IMR-90 (cell line): ENCODE results near the gene ABCC3. TPM values are rescaled to one million over a fixed set of nuclear protein-coding genes. Genes with fewer than 3 reads are reported as not detected.

Experiments
- ATAC-seq: fragments of 200-7000 bp; cut with Tn5 transposase; 2 replicates; pipeline ENCODE4 v1.9.1; 2020; ENCODE audit warnings: low read depth, mild to moderate bottlenecking, moderate library complexity
- BruUV-seq: library from RNA; stranded (reverse); fragments of 400-500 nt; replicated peaks from 2 replicates; lab custom pipeline; 2021; lab: Mats Ljungman, UMichigan
- CTCF ChIA-PET: fragments of 300-600 bp; formaldehyde crosslinking; extraction: SDS; loops from one replicate; lab custom pipeline; 2021; ENCODE audit warnings: antibody characterized with exemption; lab: Yijun Ruan, JAX
- POLR2A ChIA-PET: fragments of 300-600 bp; sonication (Branson Sonifier 250); formaldehyde crosslinking; loops from one replicate; lab custom pipeline; 2022; ENCODE audit warnings: antibody characterized with exemption; ENCODE audit not compliant: unreplicated experiment; lab: Charles Lee
- DNase-seq: peaks from one replicate; pipeline ENCODE4 v3.0.0; 2013
- H2AFZ ChIP-seq: replicated peaks from 2 replicates; pipeline ENCODE3; 2013; ENCODE audit warnings: low read length, mild to moderate bottlenecking; ENCODE audit not compliant: poor library complexity
- H2AK5ac ChIP-seq: 2 replicates; pipeline ENCODE4 v1.6.1; 2013; ENCODE audit warnings: low read depth, low read length, inconsistent platforms
- H2AK9ac ChIP-seq: replicated peaks from 2 replicates; pipeline ENCODE3; 2013; ENCODE audit warnings: mild to moderate bottlenecking, low read depth, low read length, moderate library complexity; ENCODE audit not compliant: poor library complexity
- H2BK120ac ChIP-seq: 2 replicates; pipeline ENCODE4 v1.6.1; 2013; ENCODE audit warnings: low read depth, low read length, inconsistent platforms
- H2BK15ac ChIP-seq: 3 replicates; pipeline ENCODE4 v1.6.1; 2013; ENCODE audit warnings: low read depth, low read length, inconsistent platforms
- H2BK20ac ChIP-seq: 2 replicates; pipeline ENCODE4 v1.6.1; 2013; ENCODE audit warnings: low read depth, mild to moderate bottlenecking, inconsistent platforms, low read length, moderate library complexity
- H2BK5ac ChIP-seq: 2 replicates; pipeline ENCODE4 v1.6.1; 2013; ENCODE audit warnings: mild to moderate bottlenecking, low read depth, low read length, inconsistent platforms; ENCODE audit not compliant: poor library complexity, severe bottlenecking
- H3K14ac ChIP-seq: replicated peaks from 2 replicates; pipeline ENCODE4 v1.6.1; 2013; ENCODE audit warnings: low read depth, low read length, inconsistent platforms
- H3K18ac ChIP-seq: 2 replicates; pipeline ENCODE4 v1.6.1; 2013; ENCODE audit warnings: low read depth, low read length, control low read depth
- H3K23ac ChIP-seq: 2 replicates; pipeline ENCODE4 v1.6.1; 2013; ENCODE audit warnings: low read depth, low read length, inconsistent platforms
- H3K27ac ChIP-seq: 2 replicates; pipeline ENCODE4 v1.5.1; 2013; ENCODE audit warnings: mild to moderate bottlenecking, control low read depth, low read length; ENCODE audit not compliant: insufficient read depth
- H3K27me3 ChIP-seq: 2 replicates; pipeline ENCODE4 v1.6.1; 2013; ENCODE audit warnings: low read length; ENCODE audit not compliant: control insufficient read depth, insufficient read depth
- H3K36me3 ChIP-seq: 2 replicates; pipeline ENCODE4 v1.6.1; 2013; ENCODE audit warnings: low read length, mixed read lengths; ENCODE audit not compliant: control insufficient read depth, insufficient read depth
- H3K4ac ChIP-seq: 2 replicates; pipeline ENCODE4 v1.6.1; 2013; ENCODE audit warnings: low read depth, low read length, inconsistent platforms
- H3K4me1 ChIP-seq: 2 replicates; pipeline ENCODE4 v1.6.1; 2013; ENCODE audit warnings: low read length, mixed read lengths; ENCODE audit not compliant: control insufficient read depth, insufficient read depth
- H3K4me2 ChIP-seq: 2 replicates; pipeline ENCODE4 v1.6.1; 2013; ENCODE audit warnings: low read depth, mild to moderate bottlenecking, control low read depth, low read length, moderate library complexity
- H3K4me3 ChIP-seq: 2 replicates; pipeline ENCODE4 v1.5.1; 2013; ENCODE audit warnings: low read depth, mild to moderate bottlenecking, control low read depth, low read length, moderate library complexity; ENCODE audit not compliant: insufficient read depth
- H3K56ac ChIP-seq: 2 replicates; pipeline ENCODE4 v1.6.1; 2013; ENCODE audit warnings: low read length, inconsistent platforms; ENCODE audit not compliant: insufficient read depth; ENCODE audit errors: extremely low read depth
- H3K79me1 ChIP-seq, 2 experiments: 2 replicates each; pipeline ENCODE4 v1.6.1; 2013; ENCODE audit warnings: low read length in 2 of 2, inconsistent platforms in 1 of 2, low read depth in 1 of 2
- H3K9ac ChIP-seq: 2 replicates; pipeline ENCODE4 v1.6.1; 2013; ENCODE audit warnings: low read depth, low read length, control low read depth
- H3K9me1 ChIP-seq: 2 replicates; pipeline ENCODE4 v1.6.1; 2013; ENCODE audit warnings: low read length, inconsistent platforms; ENCODE audit not compliant: insufficient read depth
- H3K9me3 ChIP-seq: 2 replicates; pipeline ENCODE4 v1.6.1; 2013; ENCODE audit warnings: low read length; ENCODE audit not compliant: control insufficient read depth, insufficient read depth
- H4K20me1 ChIP-seq: 2 replicates; pipeline ENCODE4 v1.6.1; 2013; ENCODE audit warnings: low read length, inconsistent platforms; ENCODE audit not compliant: insufficient read depth
- H4K5ac ChIP-seq: 2 replicates; pipeline ENCODE4 v1.6.1; 2013; ENCODE audit warnings: mild to moderate bottlenecking, low read depth, low read length, control low read depth
- H4K8ac ChIP-seq, 2 experiments: 2 replicates each; pipeline ENCODE4 v1.6.1; 2013; ENCODE audit warnings: low read depth in 2 of 2, low read length in 2 of 2, control low read depth in 1 of 2, inconsistent platforms in 1 of 2
- H4K91ac ChIP-seq: 2 replicates; pipeline ENCODE4 v1.6.1; 2013; ENCODE audit warnings: low read depth, low read length, inconsistent platforms; ENCODE audit not compliant: insufficient read depth
- MXI1 ChIP-seq: IDR thresholded peaks from 2 replicates; pipeline ENCODE4 v1.6.1; 2012; ENCODE audit warnings: low read depth, mild to moderate bottlenecking, low read length, moderate library complexity, borderline replicate concordance
- SMC3 ChIP-seq: fragments of 150-350 bp; IDR thresholded peaks from 2 replicates; pipeline ENCODE4 v1.6.1; 2016; ENCODE audit warnings: low read depth, mild to moderate bottlenecking, antibody characterized with exemption, low read length, moderate library complexity
- USF2 ChIP-seq: fragments of 150-350 bp; IDR thresholded peaks from 2 replicates; pipeline ENCODE4 v1.6.1; 2017; ENCODE audit warnings: mild to moderate bottlenecking, antibody characterized with exemption, low read length, low read depth
- WGBS, 2 experiments: methylation state at CpG; one replicate each; pipeline versions ENCODE4 v1.1.5 to v1.1.7; 2013; ENCODE audit warnings: missing lambda C conversion rate in 2 of 2; ENCODE audit not compliant: insufficient read length in 1 of 2; ENCODE audit errors: extremely low coverage in 2 of 2; 5-methylcytosine and 5-hydroxymethylcytosine counted together
- dilution Hi-C: fragments of 300-500 bp; cut with HindIII; formaldehyde crosslinking; loops from one replicate; pipeline ENCODE4 v1.14.3; 2018; ENCODE audit warnings: low sequenced_read_pairs; ENCODE audit not compliant: unreplicated experiment
- in situ Hi-C: fragments of 300-500 bp; cut with MboI; formaldehyde crosslinking; loops from 3 replicates; pipeline ENCODE4 v1.14.3; 2019; ENCODE audit warnings: low sequenced_read_pairs, inconsistent platforms, mixed read lengths
- intact Hi-C: fragments of 100-400 bp; cut with micrococcal nuclease; formaldehyde crosslinking; loops from 2 replicates; pipeline ENCODE4 v1.10.0; 2022
- polyA plus RNA-seq, 3 experiments: library from polyadenylated mRNA; depleted of rRNA; stranded (reverse); fragments of >200 nt; gene quantifications; 2 replicates each; pipeline ENCODE4 v1.2.3, GENCODE V29; 2012; ENCODE audit warnings: low replicate concordance in 1 of 3
- total RNA-seq: library from RNA; depleted of rRNA; stranded (reverse); fragments of >200 nt; gene quantifications from 2 replicates; pipeline ENCODE4 v1.2.3, GENCODE V29; 2012

Gene ABCC3
- total and polyA plus RNA-seq, 2 of the 4 experiments (the other 2 are of a cell fraction), result 3.2 to 6.6 TPM

GRCh38 chr17:50627036-50627781, 7.5 kb upstream of the ABCC3 start:
- Histone ChIP-seq H2AK5ac (no peak overlapping the region), H3K27ac (no peak overlapping the region), H3K27me3 (peaks cover 7% of the 10 kb centered on the region; the same call in 1 of the 2 replicates), H4K91ac (no peak overlapping the region), H2BK120ac (no peak overlapping the region), H3K9me1 (0 out of 2 replicates have a peak, but pooled peaks cover 6% of the 10 kb centered on the region), H2BK20ac (no peak overlapping the region), H4K20me1 (no peaks in the 10 kb centered on the region), H3K79me1 (no peaks in the 10 kb centered on the region), H3K4ac (no peak overlapping the region), H3K9me3 (no peaks in the 10 kb centered on the region), H2BK15ac (no peak overlapping the region), H3K4me3 (no peak overlapping the region), H4K8ac (no peak overlapping the region), H3K9ac (no peak overlapping the region), H3K4me2 (no peak overlapping the region), H2AK9ac (no peak overlapping the region), H3K36me3 (no peaks in the 10 kb centered on the region), H4K5ac (no peak overlapping the region), H3K14ac (no peak overlapping the region), H3K56ac (no peak overlapping the region), H2AFZ (peak overlapping the region; percentile 34), H2BK5ac (no peak overlapping the region), H3K23ac (no peak overlapping the region), H3K4me1 (peaks cover 5% of the 10 kb centered on the region), H3K18ac (no peak overlapping the region)
- intact Hi-C loops (loop anchor here (2.0 kb wide), 1 partner anchor 68 kb away; no protein-coding TSS in a partner anchor), dilution Hi-C loops (no loop called here), in situ Hi-C loops (loop anchor here (5.0 kb wide), 1 partner anchor 80 kb away; the partner anchor contains the start of gene SPATA20)
- POLR2A ChIA-PET, result interaction anchor here (0.6 kb wide), 1 partner anchor 205 kb away, joined by 10 read pairs; no protein-coding TSS in a partner anchor
- BruUV-seq, result no TSS peak
- WGBS, 2 experiments, result 72% methylated on average over 6 of the region's 17 CpGs; no CpG with 5 or more reads in 1 of the 2 experiments
- CTCF ChIA-PET, result interaction anchor here (0.6 to 1.7 kb wide), 6 partner anchors 9 to 143 kb away, joined by 3 to 8 read pairs (median 4); no protein-coding TSS in a partner anchor
- DNase-seq (no peak), ATAC-seq (no peak)
- TF ChIP-seq MXI1 (no peak), SMC3 (no peak), USF2 (no peak)
